Renal pelvis (tissue), 3 donors: ENCODE measurements around the gene TOR1A. TPM values are rescaled to one million over a fixed set of nuclear protein-coding genes. Genes with fewer than 3 reads are reported as not detected.

ENCODE experiments used
- polyA plus RNA-seq, 3 donors: library from polyadenylated mRNA; unstranded; fragments of 120-200 nt; gene quantifications; one replicate each; pipeline ENCODE4 v1.2.1, GENCODE V29; 2013; ENCODE audit not compliant: insufficient read length in 3 of 3

TOR1A gene
- polyA plus RNA-seq, 3 donors: 39.2 to 44.0 (median 40.0) TPM

Other genes starting within 250 kb of the TOR1A start
- 1 to 10 TPM in 1 of 3 donors, under 1 TPM in 2; 0.49 to 1.2 (median 0.78) TPM for gene C9orf50, start 203.0 kb downstream of the TOR1A start, polyA plus RNA-seq
- 10 to 100 TPM; 33.1 to 39.3 (median 36.0) TPM for gene NTMT1, start 198.0 kb downstream of the TOR1A start, polyA plus RNA-seq
- gene ASB6, start 182.0 kb downstream of the TOR1A start, polyA plus RNA-seq: 10 to 100 TPM; 19.2 to 22.5 (median 20.3) TPM
- gene PRRX2, start 158.5 kb downstream of the TOR1A start, polyA plus RNA-seq: 1 to 10 TPM in 2 of 3 donors, under 1 TPM in 1; 0.86 to 1.5 (median 1.3) TPM
- 1 to 10 TPM; 3.3 to 4.3 (median 4.3) TPM for gene PTGES, start 71.1 kb downstream of the TOR1A start, polyA plus RNA-seq
- 10 to 100 TPM; 21.1 to 23.4 (median 21.6) TPM for gene TOR1B, start 21.0 kb downstream of the TOR1A start, polyA plus RNA-seq
- 10 to 100 TPM; 54.8 to 78.6 (median 66.2) TPM for gene C9orf78, start 11.1 kb upstream of the TOR1A start, polyA plus RNA-seq
- 10 to 100 TPM; 22.4 to 27.8 (median 22.6) TPM for gene USP20, start 11.3 kb upstream of the TOR1A start, polyA plus RNA-seq
- 10 to 100 TPM; 40.9 to 53.7 (median 47.7) TPM for gene FNBP1, start 219.1 kb upstream of the TOR1A start, polyA plus RNA-seq
- gene GPR107, start 229.8 kb upstream of the TOR1A start, polyA plus RNA-seq: 10 to 100 TPM; 53.3 to 58.7 (median 56.5) TPM